GM12891 (cell line): ENCODE results near the gene ADAMTS4.

Source experiments
- POLR2A ChIP-seq: IDR thresholded peaks from 2 replicates; pipeline ENCODE4 v1.6.1; 2011; ENCODE audit warnings: low read depth, low read length, control low read depth
- POLR2AphosphoS5 ChIP-seq: IDR thresholded peaks from 2 replicates; pipeline ENCODE4 v1.6.1; 2011; ENCODE audit warnings: low read depth, low read length, control low read depth
- SPI1 ChIP-seq: IDR thresholded peaks from 2 replicates; pipeline ENCODE4 v1.6.1; 2011; ENCODE audit warnings: low read depth, low read length, control low read depth
- TAF1 ChIP-seq: IDR thresholded peaks from 2 replicates; pipeline ENCODE4 v1.6.1; 2011; ENCODE audit warnings: low read depth, low read length, control low read depth

DNA sequence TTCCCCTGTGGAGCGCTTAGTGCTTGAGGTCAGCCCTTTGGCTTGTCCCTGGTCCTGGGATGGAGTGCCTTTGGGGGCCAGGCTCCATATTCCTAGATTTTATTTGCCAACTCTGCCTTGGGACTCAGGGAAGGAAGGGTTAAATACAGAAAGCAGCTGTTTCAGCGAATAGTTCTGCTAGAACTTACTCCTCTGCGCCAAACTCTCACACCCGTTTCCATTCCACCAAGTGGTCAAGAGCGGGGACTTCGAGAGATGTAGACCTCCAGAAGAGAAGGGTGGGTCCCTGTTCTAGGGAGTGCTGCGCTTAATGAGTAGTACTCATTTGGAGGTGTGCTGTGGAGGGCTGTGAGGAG, 26.3 kb upstream of the ADAMTS4 start:
- no peak for TF ChIP-seq POLR2A
- TF ChIP-seq POLR2AphosphoS5: no peak
- no peak for TF ChIP-seq TAF1
- no peak for TF ChIP-seq SPI1
